ENCODE data around the gene CLEC1A.

Gene CLEC1A

GRCh38 chr12:10098791-10099190 lies at the start of gene CLEC1A:
CLEC1A (minus strand) TSS chr12:10098985; CDS start chr12:10098922, 63 bp downstream.
- no peak for DNase-seq (ENCODE audit: low read depth in 2 of 2)

GRCh38 chr12:10147714-10148403 lies 49.1 kb upstream of the CLEC1A start:
- DNase-seq (ENCODE audit: low read depth in 2 of 2) = no peak

GRCh38 chr12:10142976-10143589 lies 44.3 kb upstream of the CLEC1A start:
- no peak for DNase-seq (ENCODE audit: low read depth in 2 of 2)

- DNase-seq (ENCODE audit: low read depth in 2 of 2) = peak in 1 of 2 donors; percentile 28
Observed at GRCh38 chr12:10140001-10140400, 41.2 kb upstream of the CLEC1A start.

- DNase-seq (ENCODE audit: low read depth in 2 of 2) = no peak
Observed at GRCh38 chr12:10136637-10137205, 37.9 kb upstream of the CLEC1A start.

GRCh38 chr12:10135126-10135525 lies 36.3 kb upstream of the CLEC1A start:
- no peak for DNase-seq (ENCODE audit: low read depth in 2 of 2)

GRCh38 chr12:10132850-10133370 lies 34.1 kb upstream of the CLEC1A start:
- no peak for DNase-seq (ENCODE audit: low read depth in 2 of 2)

- no peak for DNase-seq (ENCODE audit: low read depth in 2 of 2)
Observed at GRCh38 chr12:10131111-10131690, 32.4 kb upstream of the CLEC1A start.

- no peak for DNase-seq (ENCODE audit: low read depth in 2 of 2)
Observed at GRCh38 chr12:10130042-10130441, 31.3 kb upstream of the CLEC1A start, which contains the start of gene CLEC7A. CLEC7A (minus strand) TSS chr12:10130199; CDS start chr12:10130082, 117 bp downstream.

- DNase-seq (ENCODE audit: low read depth in 2 of 2) = no peak
Observed at GRCh38 chr12:10128687-10129086, 29.9 kb upstream of the CLEC1A start.

GRCh38 chr12:10126413-10126812 lies 27.6 kb upstream of the CLEC1A start:
- DNase-seq (ENCODE audit: low read depth in 2 of 2) = no peak

- DNase-seq (ENCODE audit: low read depth in 2 of 2) = no peak
Observed at GRCh38 chr12:10122689-10123088, 23.9 kb upstream of the CLEC1A start.

GRCh38 chr12:10121278-10121677 lies 22.5 kb upstream of the CLEC1A start:
- DNase-seq (ENCODE audit: low read depth in 2 of 2) = no peak

- DNase-seq (ENCODE audit: low read depth in 2 of 2) = no peak
Observed at GRCh38 chr12:10119066-10119465, 20.3 kb upstream of the CLEC1A start.

GRCh38 chr12:10115890-10116289 lies 17.1 kb upstream of the CLEC1A start:
- no peak for DNase-seq (ENCODE audit: low read depth in 2 of 2)

- DNase-seq (ENCODE audit: low read depth in 2 of 2) = no peak
Observed at GRCh38 chr12:10115311-10115710, 16.5 kb upstream of the CLEC1A start.

- no peak for DNase-seq (ENCODE audit: low read depth in 2 of 2)
Observed at GRCh38 chr12:10113920-10114319, 15.1 kb upstream of the CLEC1A start.

- no peak for DNase-seq (ENCODE audit: low read depth in 2 of 2)
Observed at GRCh38 chr12:10113075-10113474, 14.3 kb upstream of the CLEC1A start.

- no peak for DNase-seq (ENCODE audit: low read depth in 2 of 2)
Observed at GRCh38 chr12:10111451-10111850, 12.7 kb upstream of the CLEC1A start.

GRCh38 chr12:10110256-10110844 lies 11.6 kb upstream of the CLEC1A start:
- DNase-seq (ENCODE audit: low read depth in 2 of 2) = no peak

GRCh38 chr12:10102322-10102721 lies 3.5 kb upstream of the CLEC1A start:
- no peak for DNase-seq (ENCODE audit: low read depth in 2 of 2)

GRCh38 chr12:10101648-10102220 lies 2.9 kb upstream of the CLEC1A start:
- DNase-seq (ENCODE audit: low read depth in 2 of 2) = no peak

All from stimulated activated CD4-positive, alpha-beta T cell treated with anti-CD3 and anti-CD28 coated beads, Interleukin-15, amount 100 ng/mL, for 48 hours (primary cell).